OCI-LY7 (cell line): ENCODE data around the gene SLC35A5. TPM values are rescaled to one million over a fixed set of nuclear protein-coding genes. Genes with fewer than 3 reads are reported as not detected.

Experiments used
- BruUV-seq: library from RNA; stranded (reverse); fragments of 400-500 nt; replicated peaks from 2 replicates; lab custom pipeline; 2021; lab: Mats Ljungman, UMichigan
- CTCF ChIA-PET: fragments of 300-600 bp; sonication (Branson Sonifier 250); formaldehyde crosslinking; loops from one replicate; lab custom pipeline; 2022; ENCODE audit warnings: antibody characterized with exemption; ENCODE audit not compliant: unreplicated experiment; lab: Charles Lee
- POLR2A ChIA-PET: fragments of 300-600 bp; sonication (Branson Sonifier 250); formaldehyde crosslinking; loops from one replicate; lab custom pipeline; 2022; ENCODE audit warnings: antibody characterized with exemption; lab: Charles Lee
- DNase-seq: peaks from one replicate; pipeline ENCODE4 v3.0.0-alpha.2; 2015; ENCODE audit warnings: low spot score
- H2AFZ ChIP-seq: fragments of 200-600 bp; sonication (generic), shearing (Covaris generic); 2 replicates; pipeline ENCODE4 v1.6.1; 2014; ENCODE audit warnings: mild to moderate bottlenecking, antibody characterized with exemption, low read length, moderate library complexity
- H3K27ac ChIP-seq: fragments of 200-600 bp; sonication (generic); 2 replicates; pipeline ENCODE4 v1.5.1; 2014; ENCODE audit warnings: mixed run types, low read depth, mild to moderate bottlenecking, moderate library complexity, low read length, inconsistent platforms; ENCODE audit not compliant: poor library complexity, severe bottlenecking
- H3K36me3 ChIP-seq: fragments of 200-600 bp; sonication (generic); 2 replicates; pipeline ENCODE4 v1.6.1; 2014; ENCODE audit warnings: mild to moderate bottlenecking, antibody characterized with exemption, low read length, moderate library complexity, mixed read lengths; ENCODE audit not compliant: insufficient read depth
- H3K4me1 ChIP-seq: fragments of 200-600 bp; sonication (generic); 2 replicates; pipeline ENCODE4 v1.5.1; 2014; ENCODE audit warnings: mild to moderate bottlenecking, low read length; ENCODE audit not compliant: insufficient read depth, poor library complexity, severe bottlenecking
- H3K4me2 ChIP-seq: fragments of 200-600 bp; sonication (generic); 2 replicates; pipeline ENCODE4 v1.6.1; 2014; ENCODE audit warnings: mild to moderate bottlenecking, low read length
- H3K4me3 ChIP-seq: fragments of 200-600 bp; sonication (generic); 2 replicates; pipeline ENCODE4 v1.5.1; 2014; ENCODE audit warnings: mild to moderate bottlenecking, low read depth, low read length; ENCODE audit not compliant: poor library complexity, severe bottlenecking
- H3K79me2 ChIP-seq: fragments of 200-600 bp; sonication (generic); 2 replicates; pipeline ENCODE4 v1.6.1; 2016; ENCODE audit warnings: low read depth, mild to moderate bottlenecking, low read length, moderate library complexity, mixed read lengths; ENCODE audit not compliant: insufficient read depth
- H3K9me2 ChIP-seq: fragments of 200-600 bp; sonication (generic); 2 replicates; pipeline ENCODE4 v1.6.1; 2016; ENCODE audit warnings: mild to moderate bottlenecking, low read length, mixed read lengths; ENCODE audit not compliant: insufficient read depth
- H3K9me3 ChIP-seq: fragments of 200-600 bp; sonication (generic); 2 replicates; pipeline ENCODE4 v1.6.1; 2014; ENCODE audit warnings: mild to moderate bottlenecking, mixed run types, low read length, mixed read lengths
- H4K20me1 ChIP-seq: fragments of 200-600 bp; sonication (generic); 2 replicates; pipeline ENCODE4 v1.6.1; 2014; ENCODE audit warnings: mild to moderate bottlenecking, antibody characterized with exemption, low read length, moderate library complexity, mixed read lengths; ENCODE audit not compliant: insufficient read depth
- CTCF ChIP-seq: fragments of 200-600 bp; sonication (generic); conservative IDR thresholded peaks from 2 replicates; pipeline ENCODE4 v1.5.1; 2014; ENCODE audit warnings: mild to moderate bottlenecking, antibody characterized with exemption, low read length, moderate library complexity, mixed read lengths
- EZH2phosphoT487 ChIP-seq: fragments of 200-600 bp; sonication (generic); IDR thresholded peaks from 2 replicates; pipeline ENCODE4 v1.6.1; 2018; ENCODE audit warnings: low read depth, borderline replicate concordance, mild to moderate bottlenecking, mixed run types, antibody characterized with exemption, low read length, moderate library complexity, mixed read lengths
- intact Hi-C: fragments of 100-400 bp; cut with micrococcal nuclease; formaldehyde crosslinking; loops from one replicate; pipeline ENCODE4 v1.10.0; 2022; ENCODE audit not compliant: unreplicated experiment
- total RNA-seq, 2 experiments: library from RNA; depleted of rRNA in 1 of 2; stranded (reverse); fragments of >200 nt in 1 of 2; shearing (Covaris generic) in 1 of 2; gene quantifications; 2 replicates each; pipeline ENCODE4 v1.2.3, GENCODE V29; 2014 to 2022

SLC35A5 gene
- total RNA-seq, 2 experiments from 2014 or later = 12.4 to 22.7 TPM

- H2AFZ ChIP-seq = no peak overlapping the region
- ChIA-PET POLR2A (no interaction called here), CTCF (no interaction called here)
- H3K79me2 ChIP-seq = no peaks in the 10 kb centered on the region
- no peaks in the 10 kb centered on the region for H3K9me3 ChIP-seq
- H3K4me3 ChIP-seq = no peak overlapping the region
- intact Hi-C loops = no loop called here
- H3K27ac ChIP-seq = no peak overlapping the region
- H3K9me2 ChIP-seq = no peaks in the 10 kb centered on the region
- no peaks in the 10 kb centered on the region for H3K36me3 ChIP-seq
- no peak overlapping the region for H3K4me2 ChIP-seq
- no peaks in the 10 kb centered on the region for H4K20me1 ChIP-seq
- DNase-seq = no peak
- TF ChIP-seq EZH2phosphoT487 (no peak), CTCF (no peak)
- H3K4me1 ChIP-seq = no peaks in the 10 kb centered on the region
- no TSS peak for BruUV-seq
These were observed 46.0 kb downstream of the SLC35A5 start for GRCh38 chr3:112607863-112608262.

- no peak overlapping the region for H3K4me2 ChIP-seq
- no peaks in the 10 kb centered on the region for H4K20me1 ChIP-seq
- no peaks in the 10 kb centered on the region for H3K4me1 ChIP-seq
- BruUV-seq = no TSS peak
- no peaks in the 10 kb centered on the region for H3K9me2 ChIP-seq
- H3K9me3 ChIP-seq = no peaks in the 10 kb centered on the region
- no peak overlapping the region for H2AFZ ChIP-seq
- no peaks in the 10 kb centered on the region for H3K79me2 ChIP-seq
- ChIA-PET POLR2A (no interaction called here), CTCF (no interaction called here)
- H3K4me3 ChIP-seq = no peak overlapping the region
- intact Hi-C loops = no loop called here
- DNase-seq = no peak
- TF ChIP-seq CTCF (no peak), EZH2phosphoT487 (no peak)
- no peaks in the 10 kb centered on the region for H3K36me3 ChIP-seq
- no peak overlapping the region for H3K27ac ChIP-seq
These were observed 48.3 kb downstream of the SLC35A5 start for GRCh38 chr3:112610121-112610520.

GRCh38 chr3:112611752-112612515, 50.1 kb downstream of the SLC35A5 start:
- Histone ChIP-seq H3K4me3 (no peak overlapping the region), H3K27ac (no peak overlapping the region), H3K9me3 (no peaks in the 10 kb centered on the region), H3K36me3 (no peaks in the 10 kb centered on the region), H3K4me2 (no peak overlapping the region), H4K20me1 (no peaks in the 10 kb centered on the region), H3K9me2 (no peaks in the 10 kb centered on the region), H3K79me2 (no peaks in the 10 kb centered on the region), H3K4me1 (no peaks in the 10 kb centered on the region), H2AFZ (no peak overlapping the region)
- TF ChIP-seq EZH2phosphoT487 = no peak
- no peak for TF ChIP-seq CTCF
- no TSS peak for BruUV-seq
- CTCF ChIA-PET = interaction anchor here (1.0 kb wide), 1 partner anchor 9 kb away, joined by 3 read pairs; no protein-coding TSS in a partner anchor
- no peak for DNase-seq
- POLR2A ChIA-PET = interaction anchor here (0.6 to 2.1 kb wide), 7 partner anchors 9 to 658 kb away, joined by 3 to 8 read pairs (median 3); no protein-coding TSS in a partner anchor
- intact Hi-C loops = no loop called here
